Left lung (tissue), 10 donors: ENCODE results near the gene EIF6. TPM values are rescaled to one million over a fixed set of nuclear protein-coding genes. Genes with fewer than 3 reads are reported as not detected.

Experiments
- ATAC-seq: fragments of 200-7000 bp; cut with Tn5 transposase; one replicate; pipeline ENCODE4 v1.9.1; 2020; ENCODE audit warnings: moderate library complexity
- DNase-seq, 4 donors: peaks; one replicate each; pipeline ENCODE4 v3.0.0-alpha.2; 2013 to 2020
- H3K27ac ChIP-seq, 2 donors: fragments of 200-600 bp; sonication (generic) in 1 of 2; one replicate each; pipeline versions ENCODE4 v1.5.0 to v1.8.0; 2020 to 2021
- H3K27me3 ChIP-seq, 2 donors: fragments of 200-600 bp; sonication (generic) in 1 of 2; one replicate each; pipeline versions ENCODE4 v1.5.0 to v1.8.0; 2020 to 2021
- H3K36me3 ChIP-seq, 2 donors: fragments of 200-600 bp; sonication (generic) in 1 of 2; one replicate each; pipeline versions ENCODE4 v1.5.0 to v1.8.0; 2020 to 2021
- H3K4me1 ChIP-seq, 2 donors: fragments of 200-600 bp; one replicate each; pipeline ENCODE4 v1.8.0; 2021
- H3K4me3 ChIP-seq, 2 donors: fragments of 200-600 bp; sonication (generic) in 1 of 2; one replicate each; pipeline versions ENCODE4 v1.5.0 to v1.8.0; 2020 to 2021; ENCODE audit warnings: mild to moderate bottlenecking in 1 of 2
- H3K9me3 ChIP-seq, 2 donors: fragments of 200-600 bp; sonication (generic) in 1 of 2; one replicate each; pipeline versions ENCODE4 v1.5.0 to v1.8.0; 2020 to 2021
- intact Hi-C, 2 donors: fragments of 100-400 bp; cut with DNase I; formaldehyde crosslinking; loops; one replicate each; pipeline versions ENCODE4 v1.11.2 to v1.14.2; 2022
- polyA plus RNA-seq, 6 donors: library from polyadenylated mRNA; unstranded; fragments of 120-200 nt; gene quantifications; one replicate each; pipeline ENCODE4 v1.2.1, GENCODE V29; 2013; ENCODE audit not compliant: insufficient read length in 6 of 6
- total RNA-seq, 2 donors: library from RNA; stranded (reverse); fragmentation: NEBNext Ultra II Directional; extraction: Animal tissue kit (Norgen Biotek cat#: 25700); gene quantifications; one replicate each; pipeline ENCODE4 v1.2.1, GENCODE V29; 2021
- TF ChIP-seq, protein P1 (sequence below), 2 donors: fragments of 200-600 bp; sonication (generic) in 1 of 2; IDR thresholded peaks; one replicate each; pipeline versions ENCODE4 v1.5.0 to v1.8.0; 2021; ENCODE audit warnings: antibody characterized with exemption in 2 of 2
- donor health status: DM: no; HTN: yes; CAD: no.
- donor health status: DM: no; HTN: no; CAD: no.

EIF6 gene
- total and polyA plus RNA-seq, 8 donors = 95.6 to 111 (median 107) TPM

DNA sequence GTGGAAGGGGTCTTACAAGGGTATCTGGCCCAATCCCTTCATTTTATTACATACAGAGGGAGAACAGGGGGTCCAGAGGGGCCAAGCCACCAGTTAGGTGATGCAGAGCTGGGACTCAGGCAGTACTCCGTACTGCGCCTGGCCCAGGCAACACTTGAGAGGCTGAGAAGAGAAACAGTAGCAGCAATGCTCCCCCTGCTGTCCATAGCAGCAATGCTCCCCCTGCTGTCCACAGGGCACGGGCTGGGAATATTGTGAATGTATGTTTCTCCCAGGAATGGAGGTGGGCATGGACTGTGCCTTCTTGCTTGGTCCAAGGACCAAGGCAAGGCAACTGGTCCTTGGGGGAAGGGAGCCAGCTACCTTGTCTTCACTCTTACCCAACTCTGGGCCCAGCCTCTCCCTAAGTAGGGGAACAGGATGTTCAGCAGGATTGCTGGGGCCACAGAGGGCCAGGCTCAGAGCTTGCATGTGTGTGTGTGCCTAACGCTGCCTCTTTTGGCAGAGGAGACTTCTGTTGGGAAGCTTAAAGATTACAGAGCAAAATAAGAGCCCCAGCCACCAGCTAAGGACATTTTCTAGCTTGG is 22.5 kb upstream of the EIF6 start:
- Histone ChIP-seq H3K4me1 (peaks cover 0 to 21% of the 10 kb centered on the region in 2 donors), H3K9me3 (no peaks in the 10 kb centered on the region), H3K36me3 (no peaks in the 10 kb centered on the region), H3K4me3 (no peak overlapping the region), H3K27ac (peak overlapping the region in 1 of 2 donors; percentile 13), H3K27me3 (no peaks in the 10 kb centered on the region)
- ATAC-seq (peak; percentile 81), DNase-seq (peak in 1 of 4 donors; percentile 56)
- intact Hi-C loops = no loop called here
- TF ChIP-seq, protein P1, sequence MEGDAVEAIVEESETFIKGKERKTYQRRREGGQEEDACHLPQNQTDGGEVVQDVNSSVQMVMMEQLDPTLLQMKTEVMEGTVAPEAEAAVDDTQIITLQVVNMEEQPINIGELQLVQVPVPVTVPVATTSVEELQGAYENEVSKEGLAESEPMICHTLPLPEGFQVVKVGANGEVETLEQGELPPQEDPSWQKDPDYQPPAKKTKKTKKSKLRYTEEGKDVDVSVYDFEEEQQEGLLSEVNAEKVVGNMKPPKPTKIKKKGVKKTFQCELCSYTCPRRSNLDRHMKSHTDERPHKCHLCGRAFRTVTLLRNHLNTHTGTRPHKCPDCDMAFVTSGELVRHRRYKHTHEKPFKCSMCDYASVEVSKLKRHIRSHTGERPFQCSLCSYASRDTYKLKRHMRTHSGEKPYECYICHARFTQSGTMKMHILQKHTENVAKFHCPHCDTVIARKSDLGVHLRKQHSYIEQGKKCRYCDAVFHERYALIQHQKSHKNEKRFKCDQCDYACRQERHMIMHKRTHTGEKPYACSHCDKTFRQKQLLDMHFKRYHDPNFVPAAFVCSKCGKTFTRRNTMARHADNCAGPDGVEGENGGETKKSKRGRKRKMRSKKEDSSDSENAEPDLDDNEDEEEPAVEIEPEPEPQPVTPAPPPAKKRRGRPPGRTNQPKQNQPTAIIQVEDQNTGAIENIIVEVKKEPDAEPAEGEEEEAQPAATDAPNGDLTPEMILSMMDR (IDR thresholded peaks at IDR 0.05) = peak; percentile 63 to 64

DNA sequence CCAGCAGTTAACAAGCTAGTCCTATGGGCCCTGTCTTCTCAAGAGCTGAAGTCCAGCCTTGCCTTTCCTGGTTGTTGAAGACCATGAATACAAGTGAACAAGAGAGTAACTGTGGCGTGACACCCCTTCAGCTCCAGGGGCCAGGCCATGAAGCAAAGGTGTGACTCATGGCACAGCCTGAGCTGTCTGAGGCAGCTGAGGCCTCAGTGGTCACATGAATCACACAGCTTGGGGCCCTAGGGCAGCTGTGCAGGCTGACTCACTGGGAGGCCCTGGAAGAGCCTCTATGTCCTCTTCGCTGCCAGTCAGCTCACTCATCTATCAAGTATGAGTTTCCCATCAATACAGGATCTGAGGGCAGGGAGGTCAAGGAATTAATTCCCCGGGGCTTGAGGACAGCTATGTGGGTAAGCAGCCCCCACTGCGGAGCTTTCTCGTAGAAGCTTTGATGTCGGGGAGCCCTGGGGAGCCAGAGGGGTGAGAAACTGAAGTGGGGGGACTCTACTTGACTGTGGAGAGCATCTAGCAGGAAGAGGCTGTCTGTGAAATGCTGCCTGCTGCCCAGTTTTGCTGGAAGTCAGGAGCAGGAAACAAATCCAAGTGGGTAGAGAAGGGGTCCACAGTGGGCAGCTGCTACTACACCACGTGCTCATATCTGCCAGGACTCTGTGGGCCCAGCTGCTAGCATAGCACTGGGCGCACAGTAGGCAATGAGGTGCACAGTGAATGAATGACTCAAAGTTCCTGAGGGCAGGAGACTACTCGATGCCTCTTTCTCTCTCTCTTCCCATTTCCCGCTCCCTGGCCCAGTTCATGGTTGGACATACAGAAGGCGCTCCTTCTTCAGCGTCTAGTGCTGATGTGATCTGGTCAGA is 21.3 kb upstream of the EIF6 start:
- DNase-seq = peak in 2 of 4 donors; percentile 72 to 83
- no peaks in the 10 kb centered on the region for H3K27me3 ChIP-seq
- peaks cover 0 to 21% of the 10 kb centered on the region in 2 donors for H3K4me1 ChIP-seq
- no peaks in the 10 kb centered on the region for H3K9me3 ChIP-seq
- TF ChIP-seq, protein P1 (IDR thresholded peaks at IDR 0.05) = no peak
- intact Hi-C loops = no loop called here
- peak; percentile 76 for ATAC-seq
- peak overlapping the region; percentile 37 to 41 for H3K27ac ChIP-seq
- no peaks in the 10 kb centered on the region for H3K36me3 ChIP-seq
- H3K4me3 ChIP-seq = no peak overlapping the region

DNA sequence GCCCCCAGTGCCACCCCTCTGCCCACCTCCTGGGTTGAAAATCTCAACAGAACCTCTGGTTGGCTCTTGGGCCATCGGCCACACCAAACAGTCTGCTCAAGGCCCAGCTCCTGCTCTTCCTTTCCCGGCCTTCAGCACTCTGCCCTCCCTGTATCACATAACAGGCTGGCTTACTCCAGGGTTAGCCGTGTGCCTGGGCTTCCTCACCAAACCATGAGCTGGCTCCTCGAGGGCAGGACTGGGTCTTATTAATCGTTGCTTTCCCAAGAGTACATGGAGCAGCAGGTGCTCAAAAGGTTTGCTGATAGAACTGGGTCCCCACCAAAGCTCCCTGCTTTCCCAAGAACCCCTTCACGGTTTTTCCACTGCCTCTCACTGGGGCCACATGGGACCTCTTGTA is 20.4 kb upstream of the EIF6 start:
- peaks cover 0 to 21% of the 10 kb centered on the region in 2 donors for H3K4me1 ChIP-seq
- DNase-seq = no peak
- intact Hi-C loops = loop anchor here in 1 of 2 donors (5.0 kb wide), 1 partner anchor 142 kb away; no protein-coding TSS in a partner anchor
- TF ChIP-seq, protein P1 (IDR thresholded peaks at IDR 0.05) = no peak
- peak overlapping the region in 1 of 2 donors; percentile 26 for H3K27ac ChIP-seq
- no peaks in the 10 kb centered on the region for H3K36me3 ChIP-seq
- no peak for ATAC-seq
- H3K9me3 ChIP-seq = no peaks in the 10 kb centered on the region
- no peak overlapping the region for H3K4me3 ChIP-seq
- H3K27me3 ChIP-seq = no peaks in the 10 kb centered on the region

DNA sequence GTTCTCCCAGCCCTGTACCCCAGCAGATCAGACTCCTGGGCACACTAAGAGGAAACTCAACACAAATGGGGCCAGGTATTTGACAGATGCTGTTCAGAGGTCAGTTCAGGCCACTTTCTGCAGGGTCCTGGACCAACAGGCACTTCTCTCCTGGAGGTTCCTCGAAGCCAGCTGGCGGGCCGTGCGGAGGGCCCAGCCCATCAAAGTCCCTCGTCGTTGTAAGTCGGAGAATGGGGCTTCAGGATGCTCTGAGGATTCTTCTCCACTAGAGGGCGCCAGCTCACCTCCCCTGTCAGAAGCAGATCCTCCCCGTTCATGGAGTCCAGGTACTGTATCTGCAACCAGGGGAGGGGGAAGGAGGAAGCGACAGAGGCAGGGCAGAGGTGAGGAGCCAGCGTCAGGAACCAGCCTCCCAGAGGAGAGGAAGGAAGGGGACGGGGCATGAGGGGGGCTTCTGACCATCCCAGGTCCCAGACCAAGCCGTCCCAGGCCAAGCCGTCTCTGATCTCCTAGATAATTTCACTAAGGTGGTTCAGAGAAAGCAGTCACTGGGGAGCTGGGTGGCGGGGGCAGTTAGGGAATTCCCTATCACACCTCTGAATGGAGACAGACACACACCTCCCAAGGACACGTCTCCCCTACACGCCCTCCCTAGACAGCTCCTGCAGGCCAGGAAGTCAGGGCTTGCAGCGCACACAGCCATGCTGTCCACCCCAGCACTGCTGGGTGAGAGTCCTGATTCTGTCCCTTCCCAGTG is 19.3 kb upstream of the EIF6 start:
- Histone ChIP-seq H3K9me3 (no peaks in the 10 kb centered on the region), H3K27ac (no peak overlapping the region), H3K4me3 (no peak overlapping the region), H3K4me1 (peaks cover 0 to 21% of the 10 kb centered on the region in 2 donors), H3K27me3 (no peaks in the 10 kb centered on the region), H3K36me3 (no peaks in the 10 kb centered on the region)
- intact Hi-C loops = loop anchor here in 1 of 2 donors (5.0 kb wide), 1 partner anchor 143 kb away; no protein-coding TSS in a partner anchor
- peak; percentile 79 for ATAC-seq
- peak in 3 of 4 donors; percentile 70 to 87 (median 72) for DNase-seq
- TF ChIP-seq, protein P1 (IDR thresholded peaks at IDR 0.05) = peak; percentile 93 to 94
